HepG2 (cell line): ENCODE data around the gene EMC9. TPM values are rescaled to one million over a fixed set of nuclear protein-coding genes. Genes with fewer than 3 reads are reported as not detected.
A peak's percentile ranks its signal among the peaks of the same experiment; 100 is the strongest.

ENCODE experiments used
- CEBPG ChIP-seq: IDR thresholded peaks from 2 replicates; pipeline ENCODE4 v1.6.1; 2016
- FOSL1 ChIP-seq: sonication (generic); formaldehyde crosslinking; IDR thresholded peaks from 2 replicates; pipeline ENCODE4 v1.9.0; 2021; ENCODE audit warnings: missing genetic modification reagents, borderline replicate concordance
- FOXC1 ChIP-seq: sonication (generic); formaldehyde crosslinking; IDR thresholded peaks from 2 replicates; pipeline ENCODE4 v1.8.0; 2022; ENCODE audit warnings: mild to moderate bottlenecking, missing genetic modification reagents, borderline replicate concordance
- FOXK1 ChIP-seq: sonication (generic); formaldehyde crosslinking; IDR thresholded peaks from 2 replicates; pipeline ENCODE4 v1.4.0; 2020; ENCODE audit warnings: low read depth, missing genetic modification reagents, borderline replicate concordance
- MIXL1 ChIP-seq: IDR thresholded peaks from 2 replicates; pipeline ENCODE4 v1.6.1; 2016
- MLLT10 ChIP-seq: sonication (generic); formaldehyde crosslinking; IDR thresholded peaks from 2 replicates; pipeline ENCODE4 v1.4.0; 2020; ENCODE audit warnings: missing genetic modification reagents
- NBN ChIP-seq: fragments of 450-650 bp; conservative IDR thresholded peaks from 2 replicates; pipeline ENCODE4 v1.6.1; 2017
- NCOA2 ChIP-seq: sonication (generic); formaldehyde crosslinking; IDR thresholded peaks from 2 replicates; pipeline ENCODE4 v1.8.0; 2022; ENCODE audit warnings: inconsistent platforms
- NFE2L2 ChIP-seq: fragments of 150-350 bp; IDR thresholded peaks from 2 replicates; pipeline ENCODE4 v1.6.1; 2014; ENCODE audit warnings: low read length
- NFIC ChIP-seq: IDR thresholded peaks from 2 replicates; pipeline ENCODE4 v1.6.1; 2012; ENCODE audit warnings: mild to moderate bottlenecking, low read length, inconsistent platforms
- PITX1 ChIP-seq: sonication (generic); formaldehyde crosslinking; IDR thresholded peaks from 2 replicates; pipeline ENCODE4 v1.5.1; 2020; ENCODE audit warnings: mild to moderate bottlenecking, missing genetic modification reagents
- SMC3 ChIP-seq: IDR thresholded peaks from 2 replicates; pipeline ENCODE4 v1.6.1; 2011; ENCODE audit warnings: low read length, improper control_type of control experiment
- U2AF1 ChIP-seq: fragments of 200-400 bp; formaldehyde crosslinking; optimal IDR thresholded peaks from 2 replicates; pipeline ENCODE3; 2017; ENCODE audit warnings: mild to moderate bottlenecking, low read depth, low read length
- YEATS2 ChIP-seq: sonication (generic); formaldehyde crosslinking; IDR thresholded peaks from 2 replicates; pipeline ENCODE4 v1.4.0; 2020; ENCODE audit warnings: missing genetic modification reagents, borderline replicate concordance
- ZBTB34 ChIP-seq: sonication (generic); formaldehyde crosslinking; IDR thresholded peaks from 2 replicates; pipeline ENCODE4 v1.8.0; 2022; ENCODE audit warnings: mild to moderate bottlenecking, missing genetic modification reagents
- ZFP1 ChIP-seq: IDR thresholded peaks from 2 replicates; pipeline ENCODE4 v1.6.1; 2016
- ZKSCAN8 ChIP-seq: IDR thresholded peaks from 2 replicates; pipeline ENCODE4 v1.6.1; 2016; ENCODE audit warnings: borderline replicate concordance, missing genetic modification reagents, missing compliant biosample characterization
- ZNF326 ChIP-seq: sonication (generic); formaldehyde crosslinking; IDR thresholded peaks from 2 replicates; pipeline ENCODE4 v1.4.0; 2020; ENCODE audit warnings: missing genetic modification reagents, borderline replicate concordance
- ZNF382 ChIP-seq: sonication (generic); formaldehyde crosslinking; IDR thresholded peaks from 2 replicates; pipeline ENCODE4 v1.5.0; 2020; ENCODE audit warnings: missing genetic modification reagents, mild to moderate bottlenecking, borderline replicate concordance
- ZNF432 ChIP-seq: sonication (generic); formaldehyde crosslinking; IDR thresholded peaks from 2 replicates; pipeline ENCODE4 v1.5.0; 2020; ENCODE audit warnings: missing genetic modification reagents, mild to moderate bottlenecking, borderline replicate concordance
- polyA plus RNA-seq, 8 experiments: library from polyadenylated mRNA; depleted of rRNA in 3 of 8; stranded (reverse) in 7 of 8; unstranded in 1 of 8; fragments of >200 nt; fragmentation: Illumina TruSeq in 4 of 8; extraction: Trizol in 4 of 8; gene quantifications; 2 replicates each; pipeline versions ENCODE4 v1.2.1 to v1.2.3, GENCODE V29; 2011 to 2016; ENCODE audit warnings: low read depth in 4 of 8, missing spikeins in 1 of 8, mixed read lengths in 1 of 8; ENCODE audit not compliant: insufficient read depth in 1 of 8
- total RNA-seq, 5 experiments: library from RNA; depleted of rRNA; stranded (reverse); fragments of >200 nt; fragmentation: Illumina TruSeq; extraction: Trizol; gene quantifications; 2 replicates each; pipeline ENCODE4 v1.2.3, GENCODE V29; 2016; ENCODE audit warnings: low read depth in 1 of 5
- TF ChIP-seq, protein P1 (sequence below): sonication (generic); formaldehyde crosslinking; IDR thresholded peaks from 2 replicates; pipeline ENCODE4 v1.4.0; 2020; ENCODE audit warnings: missing genetic modification reagents; ENCODE audit errors: not compliant biosample characterization
- TF ChIP-seq, protein P2 (sequence below): IDR thresholded peaks from 2 replicates; pipeline ENCODE4 v1.6.1; 2018; ENCODE audit warnings: missing genetic modification reagents
- TF ChIP-seq, protein P3 (sequence below): sonication (generic); formaldehyde crosslinking; IDR thresholded peaks from 2 replicates; pipeline ENCODE4 v1.4.0; 2020; ENCODE audit warnings: missing genetic modification reagents

EMC9 gene
- total and polyA plus RNA-seq, 2 of the 13 experiments (the other 11 are each of a cell fraction or from before 2014, with no cell fraction given): 60.5 to 78.7 TPM

GRCh38 chr14:24095271-24096068 is 45.9 kb downstream of the EMC9 start (continued):
- TF ChIP-seq, protein P1, sequence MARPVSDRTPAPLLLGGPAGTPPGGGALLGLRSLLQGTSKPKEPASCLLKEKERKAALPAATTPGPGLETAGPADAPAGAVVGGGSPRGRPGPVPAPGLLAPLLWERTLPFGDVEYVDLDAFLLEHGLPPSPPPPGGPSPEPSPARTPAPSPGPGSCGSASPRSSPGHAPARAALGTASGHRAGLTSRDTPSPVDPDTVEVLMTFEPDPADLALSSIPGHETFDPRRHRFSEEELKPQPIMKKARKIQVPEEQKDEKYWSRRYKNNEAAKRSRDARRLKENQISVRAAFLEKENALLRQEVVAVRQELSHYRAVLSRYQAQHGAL: no peak
- TF ChIP-seq U2AF1 (no peak), ZKSCAN8 (CRISPR knock-in tag) (peak; percentile 98), SMC3 (peak; percentile 25), NCOA2 (CRISPR knock-in tag) (peak; percentile 91), MLLT10 (CRISPR knock-in tag) (no peak; the same call in 1 of the 2 replicates), NBN (no peak), YEATS2 (CRISPR knock-in tag) (peak; percentile 96), ZNF382 (CRISPR knock-in tag) (no peak), FOSL1 (CRISPR knock-in tag) (no peak), ZNF432 (CRISPR knock-in tag) (no peak), PITX1 (peak; percentile 98), FOXK1 (CRISPR knock-in tag) (peak; percentile 94), ZNF326 (CRISPR knock-in tag) (peak; percentile 90), ZFP1 (peak; percentile 69; the same call in 1 of the 2 replicates), ZBTB34 (CRISPR knock-in tag) (peak; percentile 95), CEBPG (peak; percentile 81), NFE2L2 (peak; percentile 15; the same call in 1 of the 2 replicates), MIXL1 (CRISPR knock-in tag) (peak; percentile 97), NFIC (no peak), FOXC1 (CRISPR knock-in tag) (no peak)
- TF ChIP-seq, protein P2, sequence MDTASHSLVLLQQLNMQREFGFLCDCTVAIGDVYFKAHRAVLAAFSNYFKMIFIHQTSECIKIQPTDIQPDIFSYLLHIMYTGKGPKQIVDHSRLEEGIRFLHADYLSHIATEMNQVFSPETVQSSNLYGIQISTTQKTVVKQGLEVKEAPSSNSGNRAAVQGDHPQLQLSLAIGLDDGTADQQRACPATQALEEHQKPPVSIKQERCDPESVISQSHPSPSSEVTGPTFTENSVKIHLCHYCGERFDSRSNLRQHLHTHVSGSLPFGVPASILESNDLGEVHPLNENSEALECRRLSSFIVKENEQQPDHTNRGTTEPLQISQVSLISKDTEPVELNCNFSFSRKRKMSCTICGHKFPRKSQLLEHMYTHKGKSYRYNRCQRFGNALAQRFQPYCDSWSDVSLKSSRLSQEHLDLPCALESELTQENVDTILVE (CRISPR knock-in tag): peak; percentile 99
- TF ChIP-seq, protein P3, sequence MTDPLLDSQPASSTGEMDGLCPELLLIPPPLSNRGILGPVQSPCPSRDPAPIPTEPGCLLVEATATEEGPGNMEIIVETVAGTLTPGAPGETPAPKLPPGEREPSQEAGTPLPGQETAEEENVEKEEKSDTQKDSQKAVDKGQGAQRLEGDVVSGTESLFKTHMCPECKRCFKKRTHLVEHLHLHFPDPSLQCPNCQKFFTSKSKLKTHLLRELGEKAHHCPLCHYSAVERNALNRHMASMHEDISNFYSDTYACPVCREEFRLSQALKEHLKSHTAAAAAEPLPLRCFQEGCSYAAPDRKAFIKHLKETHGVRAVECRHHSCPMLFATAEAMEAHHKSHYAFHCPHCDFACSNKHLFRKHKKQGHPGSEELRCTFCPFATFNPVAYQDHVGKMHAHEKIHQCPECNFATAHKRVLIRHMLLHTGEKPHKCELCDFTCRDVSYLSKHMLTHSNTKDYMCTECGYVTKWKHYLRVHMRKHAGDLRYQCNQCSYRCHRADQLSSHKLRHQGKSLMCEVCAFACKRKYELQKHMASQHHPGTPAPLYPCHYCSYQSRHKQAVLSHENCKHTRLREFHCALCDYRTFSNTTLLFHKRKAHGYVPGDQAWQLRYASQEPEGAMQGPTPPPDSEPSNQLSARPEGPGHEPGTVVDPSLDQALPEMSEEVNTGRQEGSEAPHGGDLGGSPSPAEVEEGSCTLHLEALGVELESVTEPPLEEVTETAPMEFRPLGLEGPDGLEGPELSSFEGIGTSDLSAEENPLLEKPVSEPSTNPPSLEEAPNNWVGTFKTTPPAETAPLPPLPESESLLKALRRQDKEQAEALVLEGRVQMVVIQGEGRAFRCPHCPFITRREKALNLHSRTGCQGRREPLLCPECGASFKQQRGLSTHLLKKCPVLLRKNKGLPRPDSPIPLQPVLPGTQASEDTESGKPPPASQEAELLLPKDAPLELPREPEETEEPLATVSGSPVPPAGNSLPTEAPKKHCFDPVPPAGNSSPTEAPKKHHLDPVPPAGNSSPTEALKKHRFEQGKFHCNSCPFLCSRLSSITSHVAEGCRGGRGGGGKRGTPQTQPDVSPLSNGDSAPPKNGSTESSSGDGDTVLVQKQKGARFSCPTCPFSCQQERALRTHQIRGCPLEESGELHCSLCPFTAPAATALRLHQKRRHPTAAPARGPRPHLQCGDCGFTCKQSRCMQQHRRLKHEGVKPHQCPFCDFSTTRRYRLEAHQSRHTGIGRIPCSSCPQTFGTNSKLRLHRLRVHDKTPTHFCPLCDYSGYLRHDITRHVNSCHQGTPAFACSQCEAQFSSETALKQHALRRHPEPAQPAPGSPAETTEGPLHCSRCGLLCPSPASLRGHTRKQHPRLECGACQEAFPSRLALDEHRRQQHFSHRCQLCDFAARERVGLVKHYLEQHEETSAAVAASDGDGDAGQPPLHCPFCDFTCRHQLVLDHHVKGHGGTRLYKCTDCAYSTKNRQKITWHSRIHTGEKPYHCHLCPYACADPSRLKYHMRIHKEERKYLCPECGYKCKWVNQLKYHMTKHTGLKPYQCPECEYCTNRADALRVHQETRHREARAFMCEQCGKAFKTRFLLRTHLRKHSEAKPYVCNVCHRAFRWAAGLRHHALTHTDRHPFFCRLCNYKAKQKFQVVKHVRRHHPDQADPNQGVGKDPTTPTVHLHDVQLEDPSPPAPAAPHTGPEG (CRISPR knock-in tag): peak; percentile 75; the same call in 1 of the 2 replicates
